Measurements from ENCODE around the gene WDR46. TPM values are rescaled to one million over a fixed set of nuclear protein-coding genes. Genes with fewer than 3 reads are reported as not detected.
"Not testable (repeated sequence)": the region's sequence is repeated elsewhere in the genome, so short reads cannot be mapped to it uniquely, and the experiment has no call there.

The WDR46 gene
- total and polyA plus RNA-seq, 8 donors: 17.7 to 96.8 (median 27.5) TPM

- H3K9me3 ChIP-seq: no peaks in the 10 kb centered on the region
- peaks cover 0 to 12% (median 8%) of the 10 kb centered on the region in 3 donors for H3K4me1 ChIP-seq
- H3K36me3 ChIP-seq: peaks cover 0 to 25% (median 17%) of the 10 kb centered on the region in 3 donors
- peak overlapping the region; percentile 52 to 66 (median 62) for H3K4me3 ChIP-seq
- FAIRE-seq: no peak
- intact Hi-C loops (cut with DNase I): no loop called here
- no peak for DNase-seq
- WGBS, 2 donors: 2 to 3% methylated on average over 14 of the region's 14 CpGs
- no peaks in the 10 kb centered on the region for H3K27me3 ChIP-seq
- peak in 3 of 4 donors; percentile 4 to 8 (median 6) for ATAC-seq
- no peak for TF ChIP-seq CTCF (IDR thresholded peaks at IDR 0.05)
- peak overlapping the region in 1 of 4 donors; percentile 16 for H3K27ac ChIP-seq
These were observed 811 bp upstream of the WDR46 start for GRCh38 chr6:33289784-33290315.

GRCh38 chr6:33288141-33288920 lies 708 bp downstream of the WDR46 start:
- intact Hi-C loops (cut with DNase I): no loop called here
- ATAC-seq (no peak), DNase-seq (peak in 1 of 6 donors; percentile 48), FAIRE-seq (no peak)
- Histone ChIP-seq H3K27me3 (no peaks in the 10 kb centered on the region), H3K9me3 (no peaks in the 10 kb centered on the region), H3K36me3 (peaks cover 0 to 25% (median 17%) of the 10 kb centered on the region in 3 donors), H3K4me1 (peaks cover 0 to 12% (median 8%) of the 10 kb centered on the region in 3 donors), H3K27ac (no peak overlapping the region), H3K4me3 (peak overlapping the region; percentile 52 to 66 (median 62))
- TF ChIP-seq CTCF (IDR thresholded peaks at IDR 0.05): no peak
- 8 to 11% methylated on average over 20 to 21 of the region's 21 CpGs for whole genome bisulfite sequencing, 2 donors

- H3K4me1 ChIP-seq: peaks cover 0 to 12% (median 8%) of the 10 kb centered on the region in 3 donors
- H3K36me3 ChIP-seq: peaks cover 0 to 21% (median 16%) of the 10 kb centered on the region in 3 donors
- FAIRE-seq: no peak
- WGBS, 2 donors: 85 to 92% methylated on average over 22 of the region's 22 CpGs
- H3K9me3 ChIP-seq: no peaks in the 10 kb centered on the region
- intact Hi-C loops (cut with DNase I): no loop called here
- H3K27ac ChIP-seq: no peak overlapping the region
- no peak for ATAC-seq
- H3K27me3 ChIP-seq: no peaks in the 10 kb centered on the region
- no peak overlapping the region for H3K4me3 ChIP-seq
- DNase-seq: peak in 1 of 6 donors; percentile 58
- no peak for TF ChIP-seq CTCF (IDR thresholded peaks at IDR 0.05)
These were observed 1.8 kb downstream of the WDR46 start for GRCh38 chr6:33286946-33287914.

- FAIRE-seq; H3K27ac ChIP-seq; DNase-seq; H3K4me1 ChIP-seq; H3K4me3 ChIP-seq; ATAC-seq; H3K27me3 ChIP-seq; intact Hi-C loops (cut with DNase I); H3K9me3 ChIP-seq: not testable (repeated sequence)
- H3K36me3 ChIP-seq: peaks cover 0 to 24% (median 9%) of the 10 kb centered on the region in 3 donors
- 78 to 82% methylated on average over 4 of the region's 4 CpGs for WGBS, 2 donors
These were observed 3.8 kb downstream of the WDR46 start for GRCh38 chr6:33285214-33285613.

GRCh38 chr6:33280539-33280938 lies 8.5 kb downstream of the WDR46 start:
- ATAC-seq (no peak), FAIRE-seq (no peak), DNase-seq (peak in 1 of 6 donors; percentile 20)
- intact Hi-C loops (cut with DNase I): no loop called here
- Histone ChIP-seq H3K27me3 (no peaks in the 10 kb centered on the region), H3K4me1 (peaks cover 0 to 6% (median 0%) of the 10 kb centered on the region in 3 donors), H3K27ac (no peak overlapping the region), H3K9me3 (no peaks in the 10 kb centered on the region), H3K4me3 (no peak overlapping the region), H3K36me3 (peaks cover 0 to 21% (median 9%) of the 10 kb centered on the region in 3 donors)
- no peak for TF ChIP-seq CTCF (IDR thresholded peaks at IDR 0.05)
- WGBS, 2 donors: 77% methylated on average over 6 of the region's 6 CpGs
